Measurements from ENCODE around the gene PSMA3. TPM values are rescaled to one million over a fixed set of nuclear protein-coding genes. Genes with fewer than 3 reads are reported as not detected.

The PSMA3 gene
- total and polyA plus RNA-seq, 9 of the 15 experiments (the other 6 are each of a cell fraction or from before 2014, with no cell fraction given): 129 to 786 (median 319) TPM

DNA sequence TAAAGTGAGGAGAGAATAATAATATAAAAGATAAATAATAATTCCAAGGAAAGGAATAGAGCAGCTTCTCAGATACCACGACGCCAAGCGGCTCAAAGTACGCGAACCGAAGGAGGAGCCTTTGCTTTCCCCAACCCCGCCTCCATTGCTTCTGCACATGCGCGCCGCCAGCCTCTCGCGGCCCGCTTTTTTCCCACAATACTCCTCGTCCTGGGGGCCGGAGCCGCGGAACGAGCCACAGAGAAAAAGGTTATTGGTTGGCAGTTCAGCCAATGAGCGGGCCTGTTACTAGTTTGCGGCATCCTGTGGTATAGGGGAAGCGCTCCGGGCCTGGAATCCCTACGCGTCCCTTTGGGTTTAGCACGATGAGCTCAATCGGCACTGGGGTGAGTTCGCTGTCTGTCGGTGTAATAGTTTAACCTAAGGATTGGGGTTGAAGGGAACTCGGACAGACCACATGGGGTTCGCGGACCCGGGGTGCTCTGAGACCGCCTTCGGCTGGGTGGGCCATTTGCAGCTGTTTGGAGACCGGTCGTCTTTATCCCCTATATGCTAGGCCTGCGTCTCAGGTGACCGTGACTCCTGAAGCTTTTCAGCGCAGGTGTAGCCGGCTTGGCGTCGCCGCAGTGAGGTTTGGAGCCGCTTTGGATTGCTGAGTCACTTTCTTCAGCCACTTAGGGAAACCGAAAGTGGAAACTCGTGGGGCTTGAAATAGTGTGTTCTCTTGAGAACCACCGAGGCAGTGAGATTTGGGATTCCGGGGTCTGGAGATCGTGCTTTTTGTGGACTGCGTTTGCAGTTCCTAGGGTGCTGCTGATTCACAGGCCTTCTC, at the start of gene PSMA3 (continued):
- TF ChIP-seq MYC (IDR thresholded peaks at IDR 0.05; ENCODE audit: low read depth, low read length) (no peak; the same call in 1 of the 2 replicates), MYC (CRISPR knock-in tag; IDR thresholded peaks at IDR 0.05; ENCODE audit: borderline replicate concordance, low read depth) (0 out of 2 replicates have a peak, but pooled peaks have one; percentile 52), RBM25 (IDR thresholded peaks at IDR 0.05; ENCODE audit: low read depth, low read length, severe bottlenecking) (peak; percentile 54), DIDO1 (tag; IDR thresholded peaks at IDR 0.05; ENCODE audit: low read depth) (no peak), NCOA2 (IDR thresholded peaks at IDR 0.05; ENCODE audit: partially characterized antibody in 2 of 2) (no peak), ZNF143 (CRISPR knock-in tag; IDR thresholded peaks at IDR 0.05) (peak; percentile 73), POLR2H (tag; IDR thresholded peaks at IDR 0.05; ENCODE audit: low read depth) (peak; percentile 70), KDM1A (IDR thresholded peaks at IDR 0.05) (no peak), SPI1 (IDR thresholded peaks at IDR 0.05; ENCODE audit: borderline replicate concordance, low read depth, low read length) (peak; percentile 44; the same call in 1 of the 2 replicates), TFAP4 (CRISPR knock-in tag; IDR thresholded peaks at IDR 0.05; ENCODE audit: borderline replicate concordance) (peak; percentile 48; the same call in 1 of the 2 replicates), PURB (CRISPR knock-in tag; IDR thresholded peaks at IDR 0.05; ENCODE audit: low read depth) (no peak), CREB5 (CRISPR knock-in tag; IDR thresholded peaks at IDR 0.05) (no peak), ATF7 (IDR thresholded peaks at IDR 0.05) (peak; percentile 60; the same call in 1 of the 2 replicates), ASH1L (IDR thresholded peaks at IDR 0.05; ENCODE audit: borderline replicate concordance, low read depth, partially characterized antibody) (peak; percentile 65), AFF1 (IDR thresholded peaks at IDR 0.05; ENCODE audit: low read depth in 1 of 2, partially characterized antibody in 2 of 2) (peak in 1 of 2 experiments; percentile 27)
- TF ChIP-seq, protein P1, sequence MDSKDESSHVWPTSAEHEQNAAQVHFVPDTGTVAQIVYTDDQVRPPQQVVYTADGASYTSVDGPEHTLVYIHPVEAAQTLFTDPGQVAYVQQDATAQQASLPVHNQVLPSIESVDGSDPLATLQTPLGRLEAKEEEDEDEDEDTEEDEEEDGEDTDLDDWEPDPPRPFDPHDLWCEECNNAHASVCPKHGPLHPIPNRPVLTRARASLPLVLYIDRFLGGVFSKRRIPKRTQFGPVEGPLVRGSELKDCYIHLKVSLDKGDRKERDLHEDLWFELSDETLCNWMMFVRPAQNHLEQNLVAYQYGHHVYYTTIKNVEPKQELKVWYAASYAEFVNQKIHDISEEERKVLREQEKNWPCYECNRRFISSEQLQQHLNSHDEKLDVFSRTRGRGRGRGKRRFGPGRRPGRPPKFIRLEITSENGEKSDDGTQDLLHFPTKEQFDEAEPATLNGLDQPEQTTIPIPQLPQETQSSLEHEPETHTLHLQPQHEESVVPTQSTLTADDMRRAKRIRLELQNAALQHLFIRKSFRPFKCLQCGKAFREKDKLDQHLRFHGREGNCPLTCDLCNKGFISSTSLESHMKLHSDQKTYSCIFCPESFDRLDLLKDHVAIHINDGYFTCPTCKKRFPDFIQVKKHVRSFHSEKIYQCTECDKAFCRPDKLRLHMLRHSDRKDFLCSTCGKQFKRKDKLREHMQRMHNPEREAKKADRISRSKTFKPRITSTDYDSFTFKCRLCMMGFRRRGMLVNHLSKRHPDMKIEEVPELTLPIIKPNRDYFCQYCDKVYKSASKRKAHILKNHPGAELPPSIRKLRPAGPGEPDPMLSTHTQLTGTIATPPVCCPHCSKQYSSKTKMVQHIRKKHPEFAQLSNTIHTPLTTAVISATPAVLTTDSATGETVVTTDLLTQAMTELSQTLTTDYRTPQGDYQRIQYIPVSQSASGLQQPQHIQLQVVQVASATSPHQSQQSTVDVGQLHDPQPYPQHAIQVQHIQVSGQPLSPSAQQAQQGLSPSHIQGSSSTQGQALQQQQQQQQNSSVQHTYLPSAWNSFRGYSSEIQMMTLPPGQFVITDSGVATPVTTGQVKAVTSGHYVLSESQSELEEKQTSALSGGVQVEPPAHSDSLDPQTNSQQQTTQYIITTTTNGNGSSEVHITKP (IDR thresholded peaks at IDR 0.05; ENCODE audit: partially characterized antibody): peak; percentile 31

Data from K562 (cell line).